WTC11 (cell line): ENCODE data around the gene TMEM144. TPM values are rescaled to one million over a fixed set of nuclear protein-coding genes. Genes with fewer than 3 reads are reported as not detected.

Experiments used
- ATAC-seq: fragments of 200-7000 bp; cut with Tn5 transposase; 2 replicates; pipeline ENCODE4 v1.10.0; 2021; ENCODE audit warnings: mild to moderate bottlenecking, moderate library complexity
- CTCF ChIA-PET: fragments of 300-600 bp; sonication (Branson Sonifier 250); formaldehyde crosslinking; loops from one replicate; lab custom pipeline; 2021; ENCODE audit warnings: antibody characterized with exemption; lab: Charles Lee
- POLR2A ChIA-PET: fragments of 350-600 bp; sonication (Branson Sonifier 250); formaldehyde crosslinking; loops from one replicate; lab custom pipeline; 2021; ENCODE audit warnings: antibody characterized with exemption; lab: Charles Lee
- DNase-seq: peaks from one replicate; pipeline ENCODE4 v3.0.0; 2021; ENCODE audit warnings: low spot score
- H3K27ac Mint-ChIP-seq: 2 replicates; pipeline ENCODE4 v1.8.0; 2021; ENCODE audit warnings: mixed read lengths
- H3K27me3 Mint-ChIP-seq: 2 replicates; pipeline ENCODE4 v1.8.0; 2021; ENCODE audit warnings: low read depth, mild to moderate bottlenecking, moderate library complexity, mixed read lengths
- H3K36me3 Mint-ChIP-seq: 2 replicates; pipeline ENCODE4 v1.8.0; 2021; ENCODE audit warnings: mixed read lengths
- H3K4me1 Mint-ChIP-seq: 2 replicates; pipeline ENCODE4 v1.8.0; 2022; ENCODE audit warnings: mixed read lengths
- H3K4me3 Mint-ChIP-seq: 2 replicates; pipeline ENCODE4 v1.8.0; 2021; ENCODE audit warnings: mild to moderate bottlenecking, moderate library complexity, mixed read lengths
- H3K9me3 Mint-ChIP-seq: 2 replicates; pipeline ENCODE4 v1.8.0; 2021; ENCODE audit warnings: mixed read lengths
- AR ChIP-seq: fragments of 250-450 bp; sonication (Bioruptor Pico); IDR thresholded peaks from 2 replicates; pipeline ENCODE4 v1.9.0; 2021; ENCODE audit warnings: mild to moderate bottlenecking
- ATF1 ChIP-seq: sonication (generic); formaldehyde crosslinking; IDR thresholded peaks from 2 replicates; pipeline ENCODE4 v1.8.1; 2023; ENCODE audit warnings: mild to moderate bottlenecking, moderate library complexity, missing genetic modification reagents
- CBFB ChIP-seq: sonication (generic); formaldehyde crosslinking; IDR thresholded peaks from 2 replicates; pipeline ENCODE4 v1.8.1; 2022; ENCODE audit warnings: mild to moderate bottlenecking, low read depth, missing genetic modification reagents
- E2F1 ChIP-seq: sonication (generic); formaldehyde crosslinking; IDR thresholded peaks from 2 replicates; pipeline ENCODE4 v1.8.0; 2022; ENCODE audit warnings: mild to moderate bottlenecking, missing genetic modification reagents
- E2F5 ChIP-seq: sonication (generic); formaldehyde crosslinking; IDR thresholded peaks from 2 replicates; pipeline ENCODE4 v1.8.1; 2022; ENCODE audit warnings: mild to moderate bottlenecking, moderate library complexity, missing genetic modification reagents
- ELF4 ChIP-seq: sonication (generic); formaldehyde crosslinking; IDR thresholded peaks from 2 replicates; pipeline ENCODE4 v1.8.1; 2022; ENCODE audit warnings: low read depth, mild to moderate bottlenecking, moderate library complexity, missing genetic modification reagents
- FOXK1 ChIP-seq: sonication (generic); formaldehyde crosslinking; IDR thresholded peaks from 2 replicates; pipeline ENCODE4 v1.8.0; 2022; ENCODE audit warnings: mild to moderate bottlenecking, moderate library complexity, missing genetic modification reagents
- FOXP1 ChIP-seq: sonication (generic); formaldehyde crosslinking; IDR thresholded peaks from 2 replicates; pipeline ENCODE4 v1.8.0; 2022; ENCODE audit warnings: missing genetic modification reagents, mild to moderate bottlenecking, moderate library complexity, borderline replicate concordance
- FOXP4 ChIP-seq: sonication (generic); formaldehyde crosslinking; IDR thresholded peaks from 2 replicates; pipeline ENCODE4 v1.8.0; 2022; ENCODE audit warnings: mild to moderate bottlenecking, missing genetic modification reagents
- GRHL2 ChIP-seq: fragments of 250-450 bp; sonication (Bioruptor Pico); IDR thresholded peaks from 2 replicates; pipeline ENCODE4 v1.8.0; 2022; ENCODE audit warnings: mild to moderate bottlenecking, moderate library complexity; ENCODE audit not compliant: insufficient replicate concordance, severe bottlenecking
- NFYB ChIP-seq: sonication (generic); formaldehyde crosslinking; conservative IDR thresholded peaks from 2 replicates; pipeline ENCODE4 v1.8.0; 2022; ENCODE audit warnings: low read depth, missing genetic modification reagents
- NR3C1 ChIP-seq: sonication (generic); formaldehyde crosslinking; conservative IDR thresholded peaks from 2 replicates; pipeline ENCODE4 v1.8.1; 2023; ENCODE audit warnings: low read depth, mild to moderate bottlenecking, missing genetic modification reagents
- OVOL2 ChIP-seq: fragments of 250-450 bp; sonication (Bioruptor Pico); IDR thresholded peaks from 2 replicates; pipeline ENCODE4 v1.9.0; 2021; ENCODE audit warnings: mild to moderate bottlenecking, borderline replicate concordance
- PREB ChIP-seq: sonication (generic); formaldehyde crosslinking; IDR thresholded peaks from 2 replicates; pipeline ENCODE4 v1.8.1; 2022; ENCODE audit warnings: mild to moderate bottlenecking, missing genetic modification reagents, moderate library complexity, borderline replicate concordance
- TEAD4 ChIP-seq: sonication (generic); formaldehyde crosslinking; IDR thresholded peaks from 2 replicates; pipeline ENCODE4 v1.8.0; 2022; ENCODE audit warnings: mild to moderate bottlenecking, missing genetic modification reagents
- ZNF138 ChIP-seq: sonication (generic); formaldehyde crosslinking; conservative IDR thresholded peaks from 2 replicates; pipeline ENCODE4 v1.8.1; 2022; ENCODE audit warnings: mild to moderate bottlenecking, moderate library complexity, missing genetic modification reagents
- total RNA-seq: library from RNA; stranded (reverse); gene quantifications from 3 replicates; pipeline ENCODE4 v1.2.3, GENCODE V29; 2021

The TMEM144 gene
- total RNA-seq, 1 experiment from 2014 or later = 3.8 TPM

- Mint-ChIP-seq H3K27me3 (no peaks in the 10 kb centered on the region), H3K9me3 (no peaks in the 10 kb centered on the region), H3K27ac (no peak overlapping the region), H3K4me1 (peaks cover 2% of the 10 kb centered on the region), H3K4me3 (no peak overlapping the region), H3K36me3 (no peaks in the 10 kb centered on the region)
- ChIA-PET POLR2A (no interaction called here), CTCF (no interaction called here)
- DNase-seq = no peak
- no peak for ATAC-seq
- TF ChIP-seq ELF4 (CRISPR knock-in tag) (no peak), OVOL2 (no peak), FOXK1 (CRISPR knock-in tag) (no peak), FOXP4 (no peak), E2F5 (no peak), NFYB (CRISPR knock-in tag) (no peak), NR3C1 (CRISPR knock-in tag) (no peak), TEAD4 (CRISPR knock-in tag) (no peak), PREB (CRISPR knock-in tag) (no peak)
These were observed 15.0 kb upstream of the TMEM144 start for GRCh38 chr4:158195297-158195696.

- Mint-ChIP-seq H3K4me3 (no peak overlapping the region), H3K27ac (no peak overlapping the region), H3K36me3 (no peaks in the 10 kb centered on the region), H3K27me3 (no peaks in the 10 kb centered on the region), H3K4me1 (peaks cover 4% of the 10 kb centered on the region), H3K9me3 (no peaks in the 10 kb centered on the region)
- no peak for ATAC-seq
- ChIA-PET CTCF (no interaction called here), POLR2A (no interaction called here)
- no peak for TF ChIP-seq ATF1 (CRISPR knock-in tag)
- no peak for TF ChIP-seq GRHL2 (CRISPR knock-in tag)
- TF ChIP-seq E2F1 (CRISPR knock-in tag) = no peak
- no peak for TF ChIP-seq ELF4 (CRISPR knock-in tag)
- TF ChIP-seq FOXP1 (CRISPR knock-in tag) = no peak
- TF ChIP-seq CBFB (CRISPR knock-in tag) = no peak
- no peak for TF ChIP-seq ZNF138
- no peak for TF ChIP-seq AR (CRISPR knock-in tag)
- no peak for DNase-seq
These were observed 13.0 kb upstream of the TMEM144 start for GRCh38 chr4:158197194-158197776.
